HG03439 (cell line): Measurements from ENCODE around the gene FAT2.

Experiments
- ATAC-seq: cut with Tn5 transposase; IDR thresholded peaks from one replicate; pipeline ENCODE4 v1.9.1; 2021; ENCODE audit warnings: mild to moderate bottlenecking, moderate library complexity; ENCODE audit not compliant: unreplicated experiment

Gene FAT2

GRCh38 chr5:151556806-151557205 lies 34.3 kb downstream of the FAT2 start:
- ATAC-seq = no peak

DNA sequence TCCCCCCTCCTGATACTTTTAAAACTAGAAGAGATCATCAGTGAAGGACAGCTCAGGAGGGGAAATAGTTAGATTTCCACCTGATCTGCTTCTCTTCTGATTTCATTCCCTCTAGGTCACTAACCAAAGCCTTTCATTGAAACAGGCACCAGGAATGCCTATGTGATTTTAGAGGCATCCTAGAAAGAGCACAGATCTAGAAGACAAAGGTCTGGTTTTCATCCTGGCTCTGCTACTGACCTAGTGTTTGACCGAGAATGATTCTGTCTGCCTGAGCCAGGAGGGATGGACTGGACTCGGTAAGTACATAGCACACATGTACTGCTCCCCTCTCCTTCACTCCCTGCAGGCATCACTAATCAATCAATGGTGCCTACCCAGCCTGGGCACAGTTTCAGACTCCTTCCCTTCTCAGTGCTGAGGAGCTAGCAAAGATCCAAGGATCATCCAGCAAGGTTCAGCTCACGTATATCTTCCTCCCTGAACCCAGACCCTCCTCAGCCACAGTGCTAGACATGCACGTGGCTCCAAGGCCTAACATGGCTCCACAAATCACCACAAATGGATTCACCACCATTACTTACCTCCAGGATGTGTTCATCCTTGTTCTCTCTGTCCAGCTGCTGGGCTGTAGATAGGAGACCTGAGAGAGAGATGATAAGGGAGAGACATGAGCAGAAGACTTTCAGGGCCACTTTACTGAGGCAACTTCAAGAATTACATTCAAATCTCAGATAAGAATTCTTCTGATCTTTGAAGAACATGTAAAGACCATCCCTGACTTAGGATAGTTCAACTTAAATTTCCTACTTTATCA lies 35.2 kb downstream of the FAT2 start:
- ATAC-seq = no peak

DNA sequence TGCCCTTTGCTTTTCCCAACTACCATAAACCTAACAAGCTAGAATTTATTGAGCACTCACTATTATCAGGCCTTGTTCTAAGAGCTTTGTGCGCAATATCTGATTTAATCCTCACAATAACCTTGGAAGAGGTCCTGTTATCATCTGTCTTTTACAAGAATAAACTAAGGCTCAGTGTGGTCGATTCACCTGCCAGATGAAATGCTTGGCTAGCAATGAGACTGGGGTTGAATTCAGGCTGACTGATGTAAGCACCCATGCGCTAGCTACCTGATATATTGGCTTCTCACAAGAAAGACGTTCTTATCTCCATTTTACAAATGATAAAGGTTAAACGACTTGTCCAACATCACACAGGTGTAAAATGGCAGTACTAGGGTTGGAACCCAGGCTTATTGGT lies 37.4 kb downstream of the FAT2 start:
- ATAC-seq = no peak

- ATAC-seq = no peak
Measured at GRCh38 chr5:151553130-151553670, 37.9 kb downstream of the FAT2 start.

- ATAC-seq = no peak
Measured at GRCh38 chr5:151551985-151552384, 39.1 kb downstream of the FAT2 start.

GRCh38 chr5:151550146-151550545 lies 41.0 kb downstream of the FAT2 start:
- no peak for ATAC-seq

DNA sequence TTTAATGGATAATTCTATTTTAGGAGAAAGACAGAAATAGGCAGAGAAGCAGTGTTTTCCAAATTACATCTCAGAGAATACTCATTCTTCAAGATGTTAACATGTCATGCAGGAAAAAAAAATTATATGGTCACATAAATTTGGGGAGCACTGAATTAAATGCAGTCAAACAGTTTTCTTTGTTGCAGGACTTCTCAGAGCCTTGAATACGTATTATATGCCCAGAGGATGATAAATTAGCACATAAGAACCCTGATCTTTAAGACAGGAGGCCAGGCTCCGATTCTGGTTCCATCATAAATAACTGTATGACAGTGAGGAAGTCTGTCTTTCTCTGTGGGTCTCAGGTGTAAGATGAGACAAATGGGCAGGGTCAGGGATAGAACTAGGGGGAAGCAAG lies 41.4 kb downstream of the FAT2 start:
- ATAC-seq = no peak

DNA sequence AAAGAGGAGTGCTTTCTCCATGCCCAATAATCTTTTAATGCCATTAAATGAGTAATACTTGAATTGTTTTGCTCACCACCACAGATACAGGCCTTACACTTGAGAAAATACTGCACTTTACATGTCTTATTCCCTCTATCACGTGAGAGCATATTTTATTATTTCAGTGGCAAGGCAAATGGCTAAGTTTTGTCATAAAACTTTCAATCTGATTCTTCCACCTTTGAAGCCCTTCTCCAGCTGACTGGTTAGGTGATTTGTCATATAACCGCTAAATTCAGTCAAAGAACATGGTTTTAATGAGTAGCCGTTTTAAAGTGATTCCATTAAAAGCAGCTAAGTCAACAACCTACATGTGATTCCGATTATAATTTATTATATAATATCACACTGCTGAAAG lies 43.8 kb downstream of the FAT2 start:
- no peak for ATAC-seq

DNA sequence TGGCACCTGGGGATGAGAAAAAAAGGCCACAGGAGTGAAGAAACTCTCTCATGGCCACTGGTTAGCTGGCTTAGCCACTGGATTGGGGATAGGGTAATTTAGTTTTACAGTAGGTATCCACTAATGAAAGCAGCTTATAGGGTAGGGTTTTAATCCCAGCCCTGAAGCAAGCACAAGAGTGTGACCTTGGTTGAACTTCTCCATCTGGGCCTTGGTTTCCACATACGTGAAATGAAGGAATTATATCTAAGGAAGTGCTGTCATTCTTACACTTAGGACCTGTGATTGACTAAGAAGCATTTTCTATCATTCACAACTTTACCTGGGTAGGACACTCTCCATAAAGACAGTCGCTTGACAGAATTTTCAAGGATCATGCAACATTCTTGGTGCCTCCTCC lies 49.6 kb downstream of the FAT2 start:
- ATAC-seq = no peak
